Sciatic nerve (tissue), 2 donors: ENCODE measurements around the gene MTX1. TPM values are rescaled to one million over a fixed set of nuclear protein-coding genes. Genes with fewer than 3 reads are reported as not detected.
"Not testable (repeated sequence)": the region's sequence is repeated elsewhere in the genome, so short reads cannot be mapped to it uniquely, and the experiment has no call there.

Experiments used
- ATAC-seq: fragments of 200-7000 bp; cut with Tn5 transposase; one replicate; pipeline ENCODE4 v1.9.1; 2020; ENCODE audit warnings: mild to moderate bottlenecking, moderate library complexity
- DNase-seq: peaks from one replicate; pipeline ENCODE4 v3.0.0-alpha.2; 2020; ENCODE audit warnings: low spot score
- intact Hi-C: fragments of 100-400 bp; cut with DNase I; formaldehyde crosslinking; loops from one replicate; pipeline ENCODE4 v1.14.2; 2022
- total RNA-seq: library from RNA; stranded (reverse); fragmentation: NEBNext Ultra II Directional; extraction: Animal tissue kit (Norgen Biotek cat#: 25700); gene quantifications from one replicate; pipeline ENCODE4 v1.2.1, GENCODE V29; 2021
- donor health status: DM: no; HTN: no; CAD: no.
- donor health status: DM: no; HTN: no; CAD: no.

The MTX1 gene, protein sequence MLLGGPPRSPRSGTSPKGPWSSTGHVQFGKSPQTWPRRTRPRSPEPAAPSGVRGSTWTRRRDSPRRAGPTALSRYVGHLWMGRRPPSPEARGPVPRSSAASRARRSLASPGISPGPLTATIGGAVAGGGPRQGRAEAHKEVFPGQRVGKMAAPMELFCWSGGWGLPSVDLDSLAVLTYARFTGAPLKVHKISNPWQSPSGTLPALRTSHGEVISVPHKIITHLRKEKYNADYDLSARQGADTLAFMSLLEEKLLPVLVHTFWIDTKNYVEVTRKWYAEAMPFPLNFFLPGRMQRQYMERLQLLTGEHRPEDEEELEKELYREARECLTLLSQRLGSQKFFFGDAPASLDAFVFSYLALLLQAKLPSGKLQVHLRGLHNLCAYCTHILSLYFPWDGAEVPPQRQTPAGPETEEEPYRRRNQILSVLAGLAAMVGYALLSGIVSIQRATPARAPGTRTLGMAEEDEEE
- total RNA-seq: 20.0 TPM

DNA sequence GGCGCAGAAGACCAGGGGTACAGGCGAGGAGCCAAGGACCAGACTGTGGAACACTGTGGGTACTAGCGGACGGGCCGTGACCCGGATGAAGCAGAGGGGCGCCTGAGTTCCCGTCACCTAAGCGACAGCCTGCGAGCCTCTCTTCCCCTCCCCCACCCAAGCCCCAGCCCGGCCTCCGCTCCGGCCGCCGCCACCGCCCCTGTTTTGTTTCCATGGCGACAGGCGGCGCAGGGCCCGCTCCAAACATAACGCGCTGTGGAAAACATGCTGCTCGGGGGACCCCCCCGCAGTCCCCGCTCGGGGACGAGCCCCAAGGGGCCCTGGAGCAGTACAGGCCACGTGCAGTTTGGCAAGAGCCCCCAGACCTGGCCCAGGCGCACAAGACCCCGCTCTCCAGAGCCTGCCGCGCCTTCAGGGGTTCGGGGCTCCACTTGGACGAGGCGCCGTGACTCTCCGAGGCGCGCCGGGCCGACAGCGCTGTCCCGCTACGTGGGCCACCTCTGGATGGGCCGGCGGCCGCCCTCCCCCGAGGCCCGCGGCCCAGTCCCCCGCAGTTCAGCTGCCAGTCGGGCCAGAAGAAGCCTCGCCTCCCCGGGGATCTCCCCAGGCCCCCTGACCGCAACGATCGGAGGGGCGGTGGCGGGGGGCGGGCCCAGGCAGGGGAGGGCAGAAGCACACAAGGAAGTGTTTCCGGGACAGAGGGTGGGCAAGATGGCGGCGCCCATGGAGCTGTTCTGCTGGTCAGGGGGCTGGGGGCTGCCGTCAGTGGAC lies at the start of gene MTX1:
MTX1 (plus strand) TSS at position 155 of the 771 bp plus-strand sequence; CDS start at position 265, 110 bp downstream.
- peak; percentile 91 for ATAC-seq
- DNase-seq: peak; percentile 95
- intact Hi-C loops: no loop called here

DNA sequence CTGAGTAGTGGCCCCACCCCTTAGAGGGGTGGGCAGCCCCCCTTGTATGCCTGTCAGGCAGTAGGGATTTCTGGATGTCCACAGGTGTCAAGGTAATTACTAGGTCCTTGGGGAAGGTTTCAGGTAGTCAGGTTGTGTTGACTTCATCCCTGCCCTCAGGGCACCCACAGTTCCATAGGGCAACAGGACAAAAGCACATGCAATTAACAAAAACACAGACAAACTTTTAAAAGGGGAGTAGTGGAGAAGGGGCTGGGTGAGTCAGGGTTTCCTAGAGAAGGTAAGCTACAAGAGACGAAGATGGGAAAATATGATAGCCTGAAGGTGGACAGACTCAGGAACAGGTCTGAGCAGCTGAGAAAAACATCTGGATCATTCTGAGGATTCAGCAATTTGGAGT lies 49.5 kb upstream of the MTX1 start:
- DNase-seq: no peak
- intact Hi-C loops: no loop called here
- no peak for ATAC-seq

DNA sequence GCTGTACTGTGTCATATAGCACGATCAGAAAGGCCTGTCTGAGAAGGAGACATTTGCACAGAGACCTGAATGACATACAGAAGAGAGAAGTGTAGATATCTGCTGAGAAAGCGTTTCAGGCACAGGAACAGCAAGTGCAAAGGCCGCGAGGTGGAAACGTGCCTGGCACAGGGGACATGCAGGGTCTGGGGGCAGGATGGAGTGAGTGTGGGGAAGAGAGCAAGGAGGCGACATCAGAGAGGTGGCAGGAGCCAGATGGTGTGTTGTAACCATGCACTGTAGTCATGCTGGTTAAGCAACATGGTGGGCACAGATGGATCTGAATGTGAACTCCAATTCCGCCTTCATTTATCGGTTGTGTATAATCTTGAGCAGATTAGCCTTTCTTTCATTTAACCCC lies 48.4 kb upstream of the MTX1 start:
- DNase-seq (no peak), ATAC-seq (no peak)
- intact Hi-C loops: no loop called here

DNA sequence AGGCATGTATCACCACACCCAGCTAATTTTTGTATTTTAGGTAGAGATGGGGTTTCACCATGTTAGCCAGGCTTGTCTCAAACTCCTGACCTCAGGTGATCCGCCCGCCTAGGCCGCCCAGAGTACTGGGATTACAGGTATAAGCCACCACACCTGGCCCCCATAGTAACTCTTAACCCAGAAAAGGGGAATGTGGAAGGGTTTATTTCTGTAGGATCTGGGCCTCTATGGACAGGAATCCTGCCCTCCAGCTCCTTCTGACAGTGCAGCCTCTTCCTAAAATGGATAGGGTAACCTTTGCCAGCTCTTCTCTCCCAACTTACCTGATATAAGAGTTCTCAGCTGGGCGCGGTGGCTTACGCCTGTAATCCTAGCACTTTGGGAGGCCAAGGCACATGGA lies 45.9 kb upstream of the MTX1 start:
- ATAC-seq, intact Hi-C loops, DNase-seq: not testable (repeated sequence)

DNA sequence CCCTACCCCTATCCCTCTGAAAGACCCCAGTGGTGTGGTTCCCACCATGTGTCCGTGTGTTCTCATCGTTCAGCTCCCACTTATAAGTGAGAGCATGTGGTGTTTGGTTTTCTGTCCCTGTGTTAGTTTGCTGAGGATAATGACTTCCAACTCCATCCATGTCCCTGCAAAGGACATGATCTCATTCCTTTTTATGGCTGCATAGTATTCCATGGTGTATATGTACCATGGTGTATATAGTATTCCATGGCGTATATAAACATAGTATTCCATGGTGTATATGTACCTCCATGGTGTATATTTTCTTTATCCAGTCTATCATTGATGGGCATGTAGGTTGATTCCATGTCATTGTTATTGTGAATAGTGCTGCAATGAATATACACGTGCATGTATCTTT lies 44.7 kb upstream of the MTX1 start:
- DNase-seq, ATAC-seq, intact Hi-C loops: not testable (repeated sequence)

DNA sequence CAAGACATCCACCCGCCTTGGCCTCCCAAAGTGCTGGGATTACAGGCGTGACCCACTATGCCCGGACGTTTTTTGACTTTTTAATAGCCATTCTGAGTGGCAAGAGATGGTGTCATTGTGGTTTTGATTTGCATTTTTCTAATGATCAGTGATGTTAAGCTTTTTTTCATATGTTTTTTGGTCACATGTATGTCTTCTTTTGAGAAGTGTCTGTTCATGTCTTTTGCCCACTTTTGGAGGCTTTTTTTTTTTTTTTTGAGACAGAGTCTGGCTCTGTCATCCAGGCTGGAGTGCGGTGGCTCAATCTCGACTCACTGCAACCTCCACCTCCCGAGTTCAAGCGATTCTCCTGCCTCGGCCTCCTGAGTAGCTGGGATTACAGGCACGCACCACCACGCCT lies 43.9 kb upstream of the MTX1 start:
- intact Hi-C loops: loop anchor here (5.0 kb wide), 1 partner anchor 72 kb away; no protein-coding TSS in a partner anchor

DNA sequence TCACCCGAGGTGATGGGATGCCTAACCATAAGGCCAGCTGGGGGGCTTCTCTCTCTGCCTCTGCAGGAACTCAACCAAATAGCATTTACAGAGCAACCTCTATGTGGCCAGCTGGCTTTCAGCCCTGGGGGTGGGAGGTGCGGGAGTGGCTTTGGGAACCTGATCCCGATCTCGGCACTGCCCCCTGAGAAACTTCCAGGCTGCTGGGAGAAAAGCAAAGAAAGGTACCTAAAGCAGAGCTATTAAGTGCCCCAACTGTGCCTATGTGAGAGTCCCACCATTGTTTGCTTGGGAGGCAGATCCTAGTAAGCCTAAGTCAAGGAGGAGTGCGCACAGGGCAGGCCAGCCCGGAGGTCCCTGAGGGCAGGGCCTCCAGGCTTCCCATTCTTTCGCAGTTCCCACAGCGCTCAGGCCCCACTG lies 42.4 kb upstream of the MTX1 start:
- DNase-seq (no peak), ATAC-seq (no peak)
- intact Hi-C loops: loop anchor here (5.0 kb wide), 1 partner anchor 74 kb away; no protein-coding TSS in a partner anchor

More for the DNA sequence above, 43.9 kb upstream of the MTX1 start:
- not testable (repeated sequence) for ATAC-seq, DNase-seq

DNA sequence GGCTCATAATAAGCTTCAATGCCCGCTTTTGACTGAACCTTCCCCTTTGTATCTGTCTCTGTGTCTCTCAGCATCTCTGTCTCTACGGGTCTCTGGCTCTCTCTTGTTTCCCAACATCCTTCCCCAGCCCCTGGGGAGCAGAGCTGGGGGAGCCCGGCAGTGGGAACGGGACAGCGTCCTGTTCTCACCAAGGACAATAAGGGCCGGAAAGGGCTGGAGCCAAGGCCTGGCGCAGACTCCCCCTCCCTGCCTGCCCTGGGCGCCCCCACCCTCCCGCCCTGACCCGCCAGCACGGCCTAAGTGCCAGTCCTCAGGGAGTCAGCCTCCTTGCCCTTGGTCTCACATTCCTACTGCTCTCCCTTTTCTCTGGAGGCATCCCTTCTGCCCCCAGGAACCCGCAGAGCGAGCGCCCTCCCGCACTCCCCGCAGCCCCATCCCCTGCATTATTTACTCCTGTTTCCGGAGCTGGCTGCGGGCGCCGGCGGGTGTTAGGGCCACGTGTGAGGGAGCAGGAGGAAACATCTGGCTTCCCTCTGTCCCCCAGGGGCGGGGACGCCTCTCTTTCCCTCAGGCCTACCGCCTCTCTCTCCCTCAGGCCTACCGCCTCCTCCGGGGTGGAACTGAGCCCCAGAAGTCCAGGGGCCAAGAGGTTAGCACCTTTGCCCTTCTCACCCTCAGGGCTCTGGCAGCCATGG lies 41.9 kb upstream of the MTX1 start:
- ATAC-seq (peak; percentile 79), DNase-seq (peak; percentile 74)
- intact Hi-C loops: loop anchor here (5.0 kb wide), 1 partner anchor 74 kb away; no protein-coding TSS in a partner anchor

DNA sequence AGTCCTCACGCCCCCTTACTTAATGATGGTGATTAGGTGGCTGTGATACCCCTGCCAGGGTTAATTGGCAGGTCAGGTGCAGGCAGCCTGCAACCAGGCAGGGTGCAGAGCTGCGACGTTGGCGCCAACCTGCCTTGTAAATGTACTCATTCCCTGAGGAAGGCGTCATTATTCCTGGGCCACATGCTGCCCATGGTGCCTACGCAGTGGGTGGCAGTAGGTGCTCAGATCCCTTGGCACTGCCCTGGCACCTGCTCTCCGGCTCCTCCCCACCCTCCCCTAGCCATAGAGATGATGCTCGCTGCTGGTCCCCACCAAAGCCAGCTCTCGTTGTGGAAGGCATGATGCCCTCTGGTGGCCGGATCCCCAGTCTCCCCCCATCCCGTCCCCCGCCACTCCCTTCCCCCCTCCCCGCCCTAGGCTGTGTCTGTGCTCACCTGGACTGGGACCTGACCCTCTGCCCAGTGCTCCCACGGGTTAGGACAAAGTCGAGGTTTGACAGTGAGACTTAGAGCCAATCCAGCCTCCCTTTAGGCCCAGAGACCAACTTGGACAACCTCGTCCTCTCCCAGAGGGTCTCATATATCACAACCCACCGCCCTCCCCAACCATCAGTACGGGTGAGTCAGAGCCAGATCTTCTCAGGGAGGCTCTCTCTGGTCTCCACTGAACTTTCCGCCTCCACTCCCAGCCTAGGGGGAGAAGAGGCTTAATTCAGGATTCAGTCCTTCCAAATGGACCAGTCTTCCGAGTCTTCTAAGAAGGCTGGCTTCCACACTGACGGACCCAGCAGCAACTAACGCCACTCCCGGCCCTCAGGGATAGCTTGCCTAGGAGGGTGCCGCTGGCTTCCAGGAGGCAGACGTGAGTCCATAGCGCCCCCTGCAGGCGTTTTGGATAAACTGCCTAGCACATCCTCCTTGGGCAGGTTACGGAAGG lies 41.1 kb upstream of the MTX1 start:
- ATAC-seq: peak; percentile 85
- intact Hi-C loops: loop anchor here (5.0 kb wide), 1 partner anchor 75 kb away; no protein-coding TSS in a partner anchor

DNA sequence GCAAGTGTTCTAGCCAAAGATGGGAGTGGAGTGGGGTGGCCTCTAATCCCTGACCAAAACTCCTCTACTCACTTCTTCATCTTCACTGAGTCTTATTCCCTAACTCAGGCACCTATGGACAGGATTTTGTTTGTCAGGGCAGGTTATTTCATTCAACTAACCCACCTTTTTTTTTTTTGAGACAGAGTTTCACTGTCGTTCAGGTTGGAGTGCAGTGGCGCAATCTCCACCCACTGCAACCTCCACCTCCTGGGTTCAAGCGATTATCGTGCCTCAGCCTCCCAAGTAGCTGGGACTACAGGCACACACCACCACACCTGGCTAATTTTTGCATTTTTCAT lies 40.4 kb upstream of the MTX1 start:
- not testable (repeated sequence) for DNase-seq, ATAC-seq
- intact Hi-C loops: loop anchor here (5.0 kb wide), 1 partner anchor 76 kb away; no protein-coding TSS in a partner anchor

More for the DNA sequence above, 41.1 kb upstream of the MTX1 start:
- DNase-seq: peak; percentile 95

DNA sequence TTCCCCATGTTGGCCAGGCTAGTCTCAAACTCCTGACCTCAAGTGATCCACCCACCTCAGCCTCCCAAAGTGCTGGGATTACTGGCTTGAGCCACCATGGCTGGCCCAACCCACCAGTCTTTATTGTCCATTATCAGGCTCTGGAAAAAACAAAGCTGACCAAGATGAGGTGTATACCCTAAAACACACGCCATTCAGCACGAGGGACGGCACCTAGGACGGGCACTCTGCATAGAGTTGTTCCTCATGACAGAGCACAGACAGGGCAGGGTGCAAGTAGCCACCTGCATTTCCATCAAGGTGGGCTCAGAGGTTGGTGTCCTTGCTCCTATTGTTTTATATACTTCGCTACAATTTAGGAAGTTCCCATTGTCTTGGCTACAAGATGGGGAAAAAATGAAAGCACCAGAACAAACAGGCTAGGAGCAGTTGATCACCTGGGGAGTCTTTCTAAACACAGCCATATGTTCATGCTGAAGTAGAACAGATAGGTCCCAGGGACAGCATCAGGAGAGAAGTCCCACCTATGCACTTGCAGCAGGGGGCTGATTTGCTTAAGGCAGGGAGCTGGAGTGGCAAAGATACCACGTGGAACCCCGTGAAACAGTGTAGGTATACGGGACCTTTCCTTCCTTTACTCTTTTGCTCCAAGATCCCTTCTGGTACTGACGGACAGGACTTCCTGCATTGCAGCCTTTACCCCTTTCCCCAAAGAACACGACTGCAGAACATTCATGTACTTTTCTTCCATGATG lies 39.9 kb upstream of the MTX1 start:
- no peak for ATAC-seq
- intact Hi-C loops: loop anchor here (5.0 kb wide), 1 partner anchor 76 kb away; no protein-coding TSS in a partner anchor
- no peak for DNase-seq

DNA sequence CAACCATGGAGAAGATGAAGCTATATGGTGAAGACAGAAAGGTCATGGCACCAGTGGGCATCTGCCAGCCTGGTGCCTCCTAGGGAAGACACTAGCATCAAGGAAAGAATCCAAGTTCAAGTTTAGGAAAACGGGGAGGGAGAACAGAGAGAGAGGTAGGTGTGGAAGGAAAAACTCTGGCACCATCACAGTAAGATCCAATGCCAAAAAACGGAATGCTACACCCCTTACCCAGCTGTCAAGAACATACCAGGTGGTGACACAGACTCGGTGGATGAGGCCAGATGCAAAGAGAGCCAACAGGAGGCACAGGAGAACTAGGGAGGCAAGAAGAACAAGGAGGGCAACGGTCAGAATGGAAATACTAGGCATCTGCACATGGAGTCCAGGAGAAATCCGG lies 39.0 kb upstream of the MTX1 start:
- no peak for ATAC-seq
- DNase-seq: peak; percentile 15
- intact Hi-C loops: loop anchor here (5.0 kb wide), 1 partner anchor 77 kb away; no protein-coding TSS in a partner anchor

DNA sequence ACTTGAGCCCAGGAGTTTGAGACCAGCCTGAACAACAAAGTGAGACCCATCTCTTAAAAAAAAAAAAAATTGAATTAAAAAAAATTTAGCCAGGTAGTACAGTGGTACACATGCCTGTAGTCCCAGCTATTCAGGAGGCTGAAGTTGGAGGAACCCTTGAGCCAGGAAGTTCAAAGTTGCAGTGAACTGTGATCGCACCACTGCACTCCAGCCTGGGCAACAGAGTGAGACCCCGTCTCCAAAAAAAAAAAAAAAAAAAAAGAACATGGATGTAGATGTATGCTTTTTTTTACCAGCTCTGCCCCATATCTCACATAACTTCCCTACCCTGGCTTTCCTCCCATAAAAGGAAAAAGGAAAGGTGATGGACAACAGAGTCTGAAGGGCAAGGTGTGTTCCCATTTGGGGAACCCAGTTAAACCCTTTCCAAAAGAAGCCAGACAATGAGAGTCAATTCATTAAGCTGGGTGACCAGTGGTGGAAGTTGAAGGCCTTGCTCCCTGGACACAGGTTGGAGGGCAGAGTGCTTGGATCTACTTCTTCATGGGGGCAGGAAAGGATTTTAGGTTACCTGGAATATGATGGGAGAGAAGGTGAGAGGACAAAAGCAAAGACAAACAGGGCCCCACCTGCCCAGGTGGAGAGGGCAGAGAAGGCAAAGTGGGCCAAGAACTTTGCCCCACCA lies 38.3 kb upstream of the MTX1 start:
- DNase-seq: peak; percentile 21
- no peak for ATAC-seq
- intact Hi-C loops: loop anchor here (5.0 to 10.0 kb wide), 2 partner anchors 45 to 193 kb away; partner anchors contain the start of gene EFNA1

DNA sequence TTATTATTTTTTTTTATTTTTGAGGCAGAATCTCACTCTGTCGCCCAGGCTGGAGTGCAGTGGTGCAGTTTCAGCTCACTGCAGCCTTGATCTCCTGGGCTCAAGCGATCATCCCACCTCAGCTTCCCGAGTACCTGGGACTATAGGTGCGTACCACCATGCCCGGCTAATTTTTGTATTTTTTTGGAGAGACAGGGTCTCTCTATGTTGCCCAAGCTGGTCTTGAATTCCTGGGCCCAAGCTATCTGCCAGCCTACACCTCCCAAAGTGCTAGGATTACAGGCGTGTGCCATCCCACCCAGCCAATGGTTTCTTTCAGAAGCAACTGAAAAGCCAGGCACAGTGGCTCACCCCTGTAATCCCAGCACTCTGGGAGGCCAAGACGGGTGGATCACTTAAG lies 37.7 kb upstream of the MTX1 start:
- intact Hi-C loops: loop anchor here (5.0 to 10.0 kb wide), 2 partner anchors 46 to 194 kb away; partner anchors contain the start of gene EFNA1
- DNase-seq (peak; percentile 10), ATAC-seq (no peak)

DNA sequence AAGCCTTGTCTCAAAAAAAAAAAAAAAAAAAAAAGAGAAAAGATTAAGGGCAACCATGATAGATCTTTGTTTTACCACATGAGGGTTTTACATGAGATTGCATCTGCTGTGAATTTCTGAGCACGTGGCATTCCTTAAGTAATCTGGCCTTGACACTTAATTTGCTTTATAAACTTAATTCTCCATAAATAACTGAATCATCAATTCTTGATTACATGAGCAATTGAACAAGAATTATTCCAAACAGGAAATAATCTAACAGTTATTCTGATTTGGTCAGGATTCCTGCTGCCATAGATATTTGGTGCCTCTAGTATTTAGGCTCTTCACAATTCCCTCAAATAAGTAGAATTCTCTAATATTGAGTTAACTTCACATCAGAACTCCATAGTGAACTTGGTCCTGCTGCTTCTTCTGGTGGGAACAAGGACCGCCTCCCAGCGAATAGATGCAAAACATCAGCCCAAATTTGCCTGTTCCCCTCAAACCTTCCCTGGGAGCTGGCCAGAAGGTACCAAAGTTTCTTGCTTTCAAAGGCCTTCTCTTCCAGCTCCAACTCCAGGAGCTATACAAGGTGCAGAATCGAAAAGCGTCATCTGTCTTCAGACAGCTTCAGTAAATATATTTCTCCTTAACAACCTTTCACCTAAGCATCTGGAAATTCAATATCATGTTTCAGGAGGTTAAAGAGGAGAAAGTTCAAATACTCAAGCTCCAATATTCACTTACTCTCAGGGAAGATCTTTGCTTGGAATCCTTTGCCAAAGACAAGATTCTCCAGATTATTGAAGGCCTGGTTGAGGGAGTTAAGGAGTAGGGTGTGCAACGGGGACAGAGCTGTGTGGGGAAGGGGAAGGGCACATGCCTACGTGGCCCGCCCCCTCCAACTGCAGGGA lies 36.4 kb upstream of the MTX1 start:
- intact Hi-C loops: loop anchor here (5.0 to 10.0 kb wide), 2 partner anchors 47 to 195 kb away; partner anchors contain the start of gene EFNA1
- peak; percentile 34 for DNase-seq
- no peak for ATAC-seq
